Naive B cell (primary cell): ENCODE measurements around the gene ENDOD1. TPM values are rescaled to one million over a fixed set of nuclear protein-coding genes. Genes with fewer than 3 reads are reported as not detected.
A peak's percentile ranks its signal among the peaks of the same experiment; 100 is the strongest.

ENCODE experiments used
- ATAC-seq, 2 donors: fragments of 150-1000 bp; cut with Tn5 transposase; 2 replicates each; pipeline ENCODE4 v1.10.0; 2021; ENCODE audit warnings: low read depth in 2 of 2, mild to moderate bottlenecking in 2 of 2, moderate library complexity in 2 of 2
- DNase-seq: peaks from one replicate; pipeline ENCODE4 v3.0.0; 2022
- H3K27ac Mint-ChIP-seq, 6 donors: one replicate each; pipeline ENCODE4 v1.8.0; 2020 to 2022; ENCODE audit warnings: mild to moderate bottlenecking in 6 of 6, mixed read lengths in 6 of 6, moderate library complexity in 5 of 6, inconsistent platforms in 2 of 6
- H3K27me3 Mint-ChIP-seq, 3 donors: one replicate each; pipeline ENCODE4 v1.8.0; 2021 to 2022; ENCODE audit warnings: mixed read lengths in 3 of 3, mild to moderate bottlenecking in 1 of 3
- H3K36me3 Mint-ChIP-seq, 2 donors: one replicate each; pipeline ENCODE4 v1.8.0; 2020 to 2022; ENCODE audit warnings: mixed read lengths in 2 of 2, inconsistent platforms in 1 of 2, mild to moderate bottlenecking in 1 of 2
- H3K4me1 Mint-ChIP-seq, 3 donors: one replicate each; pipeline ENCODE4 v1.8.0; 2020 to 2022; ENCODE audit warnings: mixed read lengths in 3 of 3, inconsistent platforms in 1 of 3, mild to moderate bottlenecking in 1 of 3, moderate library complexity in 1 of 3
- H3K4me3 Mint-ChIP-seq, 8 donors: one replicate each; pipeline ENCODE4 v1.8.0; 2020 to 2022; ENCODE audit warnings: mild to moderate bottlenecking in 8 of 8, mixed read lengths in 8 of 8, moderate library complexity in 8 of 8, inconsistent platforms in 2 of 8
- H3K9me3 Mint-ChIP-seq, 7 donors: one replicate each; pipeline ENCODE4 v1.8.0; 2020 to 2022; ENCODE audit warnings: mixed read lengths in 7 of 7, mild to moderate bottlenecking in 5 of 7, inconsistent platforms in 2 of 7, moderate library complexity in 1 of 7
- polyA plus RNA-seq, 6 donors: library from polyadenylated mRNA; unstranded; fragments of 300-500 nt; fragmentation: Illumina TruSeq; gene quantifications; one replicate each; pipeline ENCODE4 v1.2.3, GENCODE V29; 2021; ENCODE audit warnings: low read depth in 6 of 6

The ENDOD1 gene
- polyA plus RNA-seq, 6 donors from 2014 or later: 3.8 to 25.1 (median 21.7) TPM

DNA sequence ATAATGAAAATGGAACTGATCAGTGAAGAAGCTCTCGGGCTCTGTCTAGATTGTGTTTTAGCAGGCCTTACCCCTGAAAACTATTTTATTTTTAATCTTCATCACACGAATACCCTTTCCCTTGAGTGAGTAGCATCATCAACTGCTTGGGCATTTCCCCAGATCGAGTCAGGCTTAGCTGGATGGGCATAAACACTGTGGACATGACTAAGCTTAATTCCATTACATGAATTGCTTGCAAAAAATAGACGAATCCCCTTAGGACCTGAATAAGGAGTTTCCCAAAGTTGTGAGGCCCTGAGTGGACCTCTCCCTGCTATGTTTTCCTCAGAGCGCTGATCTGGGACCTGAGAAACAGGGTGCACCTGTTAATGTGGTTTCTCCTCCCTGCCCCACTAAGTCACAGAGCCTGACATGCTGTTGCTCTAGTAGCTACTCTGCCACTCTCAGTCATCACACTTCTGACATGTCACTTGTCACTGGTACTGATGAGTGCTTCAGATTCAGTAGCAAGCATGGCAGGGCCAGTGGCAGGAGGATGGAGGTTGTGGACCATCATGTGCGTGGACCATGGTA is 53.5 kb downstream of the ENDOD1 start:
- no peak overlapping the region for H3K4me3 Mint-ChIP-seq
- H3K27me3 Mint-ChIP-seq: peaks cover 0 to 8% (median 0%) of the 10 kb centered on the region in 3 donors
- H3K36me3 Mint-ChIP-seq: no peaks in the 10 kb centered on the region
- ATAC-seq: no peak
- H3K27ac Mint-ChIP-seq: no peak overlapping the region
- no peaks in the 10 kb centered on the region for H3K9me3 Mint-ChIP-seq
- no peak for DNase-seq
- H3K4me1 Mint-ChIP-seq: peaks cover 0 to 11% (median 8%) of the 10 kb centered on the region in 3 donors

DNA sequence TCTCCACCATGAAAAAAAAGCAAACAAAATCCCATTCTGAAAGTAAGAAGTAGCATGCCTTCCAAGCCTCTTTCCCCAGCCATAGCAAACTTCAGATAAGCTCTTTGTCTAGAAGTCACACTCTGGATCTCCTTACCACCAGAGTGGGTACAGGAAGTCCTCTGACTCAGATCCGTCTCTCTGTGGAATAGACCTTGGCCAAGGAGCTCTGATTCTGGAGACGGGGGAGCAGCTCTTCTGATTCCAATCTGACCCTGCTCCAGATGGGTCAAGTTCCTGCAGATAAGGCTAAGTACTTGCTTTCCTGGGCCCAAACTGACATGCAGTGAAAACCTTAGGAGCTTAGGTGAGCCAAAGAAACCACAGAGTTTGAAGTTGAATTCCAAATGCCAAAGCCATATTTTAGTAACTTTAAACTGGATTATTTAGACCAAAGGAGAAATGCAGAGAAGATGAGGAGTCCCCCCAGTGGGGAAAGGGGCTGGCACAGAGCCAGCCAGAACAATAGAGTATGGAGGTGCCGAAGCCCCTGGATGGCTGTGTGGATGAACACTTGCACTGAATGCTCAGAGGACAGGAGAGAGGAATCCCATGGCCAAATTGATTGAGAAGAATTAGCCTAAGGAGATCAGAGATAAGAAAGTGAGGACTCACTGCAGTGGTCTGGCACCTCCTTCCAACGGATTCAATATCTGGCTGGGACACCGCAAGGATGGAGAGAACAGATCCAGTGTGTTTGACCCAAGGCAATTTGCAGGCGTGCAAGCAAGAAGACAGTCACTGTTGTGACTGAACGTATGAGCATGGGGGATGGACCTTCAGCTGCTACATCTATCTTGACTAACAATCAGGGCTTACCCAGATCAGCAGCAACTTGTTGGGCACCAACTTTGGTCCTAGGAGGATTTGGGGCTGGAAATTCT is 54.9 kb downstream of the ENDOD1 start:
- Mint-ChIP-seq H3K4me3 (no peak overlapping the region), H3K36me3 (no peaks in the 10 kb centered on the region), H3K9me3 (no peaks in the 10 kb centered on the region), H3K27me3 (peaks cover 0 to 8% (median 0%) of the 10 kb centered on the region in 3 donors), H3K27ac (peak overlapping the region in 1 of 6 donors; percentile 8), H3K4me1 (peaks cover 2 to 13% (median 6%) of the 10 kb centered on the region in 3 donors)
- DNase-seq: no peak
- no peak for ATAC-seq

DNA sequence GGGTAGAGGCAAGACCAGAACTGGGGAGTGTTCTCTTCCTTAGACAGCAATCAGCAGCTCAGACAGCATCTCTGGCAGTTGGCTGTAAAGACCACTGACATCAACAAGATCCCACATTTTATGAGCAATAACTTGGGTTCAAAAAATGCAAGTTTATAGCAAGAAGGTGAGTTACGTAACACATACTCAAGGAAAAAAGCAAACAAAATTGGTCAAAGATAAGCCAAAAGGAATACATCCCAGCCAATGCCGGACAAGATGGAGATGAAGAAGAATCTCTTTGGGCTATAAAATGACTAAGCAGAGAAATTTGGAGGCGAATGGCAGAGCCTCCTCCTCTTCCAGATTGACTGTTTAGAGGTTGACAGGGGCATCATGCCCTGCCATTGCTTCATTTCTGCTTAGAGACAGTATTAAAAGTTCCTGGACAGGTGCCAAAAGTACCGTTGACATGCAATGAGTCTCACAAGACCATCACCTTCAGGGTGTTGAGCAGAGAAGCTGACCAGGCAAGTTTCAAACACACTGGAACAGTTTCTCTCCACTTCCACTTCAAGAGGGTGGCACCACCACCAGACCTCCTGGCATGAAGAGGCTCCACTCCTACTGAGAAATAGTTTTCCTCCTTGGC is 55.9 kb downstream of the ENDOD1 start:
- no peak overlapping the region for H3K4me3 Mint-ChIP-seq
- DNase-seq (no peak), ATAC-seq (no peak)
- no peaks in the 10 kb centered on the region for H3K36me3 Mint-ChIP-seq
- H3K4me1 Mint-ChIP-seq: peaks cover 6 to 21% (median 11%) of the 10 kb centered on the region in 3 donors
- no peaks in the 10 kb centered on the region for H3K9me3 Mint-ChIP-seq
- no peak overlapping the region for H3K27ac Mint-ChIP-seq
- peaks cover 0 to 8% (median 0%) of the 10 kb centered on the region in 3 donors for H3K27me3 Mint-ChIP-seq

DNA sequence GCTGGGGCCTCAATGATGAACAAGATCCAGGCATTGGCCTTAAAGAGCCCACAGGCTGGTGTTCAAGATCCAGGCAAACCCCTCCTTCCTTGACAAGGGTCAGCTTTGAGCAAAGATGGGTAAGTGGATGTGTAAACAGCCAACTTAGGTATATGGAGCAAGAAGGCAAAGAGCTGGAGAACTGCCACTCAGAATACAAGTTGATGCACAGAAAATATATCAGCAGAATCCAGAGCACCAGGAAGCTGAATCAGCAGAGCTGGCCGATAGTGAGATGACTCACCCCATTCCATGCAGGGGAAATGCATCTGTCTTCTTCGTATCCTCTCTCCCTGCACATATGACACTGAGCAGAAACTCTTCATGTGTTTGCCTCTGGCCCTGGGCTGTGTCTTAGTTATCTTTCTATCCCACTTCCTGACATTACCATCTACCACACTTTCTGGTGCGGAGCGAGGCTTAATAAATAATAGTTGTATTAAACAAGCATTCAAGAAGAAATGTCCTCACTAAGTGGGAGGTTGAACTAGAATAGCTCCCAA is 57.8 kb downstream of the ENDOD1 start:
- DNase-seq (no peak), ATAC-seq (no peak)
- H3K4me1 Mint-ChIP-seq: peaks cover 12 to 33% (median 26%) of the 10 kb centered on the region in 3 donors
- H3K4me3 Mint-ChIP-seq: no peak overlapping the region
- H3K36me3 Mint-ChIP-seq: no peaks in the 10 kb centered on the region
- peaks cover 0 to 8% (median 0%) of the 10 kb centered on the region in 3 donors for H3K27me3 Mint-ChIP-seq
- H3K9me3 Mint-ChIP-seq: no peaks in the 10 kb centered on the region
- peak overlapping the region in 1 of 6 donors; percentile 51 for H3K27ac Mint-ChIP-seq

DNA sequence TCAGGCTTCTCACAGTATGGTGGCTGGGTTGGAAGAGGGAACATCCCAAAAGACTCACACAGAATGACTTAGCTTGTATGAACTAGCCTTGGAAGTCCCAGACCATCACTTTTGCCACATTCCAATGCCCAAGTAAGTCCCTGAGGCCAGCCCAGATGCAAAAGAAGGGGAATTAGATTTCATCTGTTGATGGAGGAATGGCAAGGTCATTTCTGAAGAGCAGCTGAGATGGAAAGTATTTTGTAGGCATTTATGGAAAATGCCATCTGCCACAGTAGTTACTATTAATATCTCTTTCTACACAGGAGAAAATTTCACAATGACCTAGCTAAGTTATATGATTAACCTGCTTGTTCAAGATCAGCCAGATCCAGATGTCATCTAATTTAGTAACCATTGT is 58.8 kb downstream of the ENDOD1 start:
- no peak for ATAC-seq
- H3K4me1 Mint-ChIP-seq: peaks cover 22 to 41% (median 35%) of the 10 kb centered on the region in 3 donors
- H3K9me3 Mint-ChIP-seq: no peaks in the 10 kb centered on the region
- H3K27ac Mint-ChIP-seq: no peak overlapping the region
- DNase-seq: no peak
- peak overlapping the region in 1 of 8 donors; percentile 1 for H3K4me3 Mint-ChIP-seq
- H3K27me3 Mint-ChIP-seq: peaks cover 0 to 8% (median 0%) of the 10 kb centered on the region in 3 donors
- H3K36me3 Mint-ChIP-seq: no peaks in the 10 kb centered on the region

DNA sequence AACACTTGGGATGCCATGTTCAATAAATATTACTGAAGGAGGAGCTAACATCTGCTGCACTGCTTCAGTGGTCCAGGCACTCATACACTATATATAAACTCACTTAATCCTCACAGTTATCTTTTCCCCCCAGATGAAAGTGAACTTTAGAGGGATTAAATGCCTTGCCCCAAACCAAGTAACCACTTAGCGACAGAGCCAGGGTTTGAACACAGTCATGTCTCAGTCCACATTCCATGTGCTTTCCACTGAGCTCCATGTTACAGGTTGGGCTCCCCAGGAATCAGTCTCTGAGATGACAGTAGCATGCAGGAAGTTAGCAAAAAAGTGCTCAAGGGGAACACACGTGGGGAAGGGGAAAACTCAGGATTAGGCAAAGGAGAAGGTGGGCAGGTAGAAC is 59.3 kb downstream of the ENDOD1 start:
- peaks cover 0 to 8% (median 0%) of the 10 kb centered on the region in 3 donors for H3K27me3 Mint-ChIP-seq
- H3K4me3 Mint-ChIP-seq: peak overlapping the region in 4 of 8 donors; percentile 2 to 87 (median 52)
- H3K27ac Mint-ChIP-seq: peak overlapping the region in 2 of 6 donors; percentile 40 to 51

DNA sequence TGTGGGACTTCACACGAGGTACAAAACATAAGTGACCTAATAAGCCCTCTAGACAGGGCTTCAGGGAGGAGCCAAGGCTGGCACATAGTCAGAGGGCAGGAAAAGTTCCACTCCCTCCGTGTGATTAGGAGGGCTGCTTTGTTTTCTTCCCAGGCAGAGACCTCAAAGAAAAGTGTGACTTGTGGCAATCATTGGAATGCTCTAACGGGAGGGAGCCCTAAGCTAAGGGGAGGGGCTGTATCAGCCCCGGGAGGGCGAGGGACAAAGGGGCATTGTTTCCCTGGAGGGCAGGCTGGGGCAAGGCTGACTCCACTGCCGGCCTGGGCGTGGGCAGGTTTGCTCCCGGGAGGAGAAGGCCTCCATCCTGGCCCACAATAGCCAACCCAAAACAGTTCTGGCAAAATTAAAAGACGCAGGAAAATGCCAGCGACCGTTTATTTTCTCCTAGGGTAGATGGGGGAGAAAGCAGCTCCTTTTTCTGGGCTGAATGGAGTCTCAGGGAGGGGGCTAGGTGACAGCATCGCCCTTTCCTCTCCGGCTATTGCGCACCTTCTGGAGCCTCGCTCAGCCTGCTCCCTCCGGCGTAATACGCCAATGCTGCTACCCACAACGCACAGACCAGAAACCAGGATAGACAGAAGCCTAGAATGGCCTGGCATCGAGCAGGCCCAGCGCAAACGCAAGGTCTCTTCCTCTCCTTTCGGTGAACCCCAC is 60.2 kb downstream of the ENDOD1 start:
- H3K36me3 Mint-ChIP-seq: no peaks in the 10 kb centered on the region
- ATAC-seq (no peak), DNase-seq (no peak)
- no peaks in the 10 kb centered on the region for H3K9me3 Mint-ChIP-seq
- peaks cover 0 to 8% (median 0%) of the 10 kb centered on the region in 3 donors for H3K27me3 Mint-ChIP-seq
- peaks cover 23 to 48% (median 46%) of the 10 kb centered on the region in 3 donors for H3K4me1 Mint-ChIP-seq
- peak overlapping the region; percentile 73 to 97 (median 92) for H3K4me3 Mint-ChIP-seq
- peak overlapping the region in 5 of 6 donors; percentile 93 to 99 (median 98) for H3K27ac Mint-ChIP-seq

More for the DNA sequence above, 59.3 kb downstream of the ENDOD1 start:
- DNase-seq (no peak), ATAC-seq (no peak)
- H3K36me3 Mint-ChIP-seq: no peaks in the 10 kb centered on the region
- no peaks in the 10 kb centered on the region for H3K9me3 Mint-ChIP-seq
- H3K4me1 Mint-ChIP-seq: peaks cover 26 to 42% (median 41%) of the 10 kb centered on the region in 3 donors

DNA sequence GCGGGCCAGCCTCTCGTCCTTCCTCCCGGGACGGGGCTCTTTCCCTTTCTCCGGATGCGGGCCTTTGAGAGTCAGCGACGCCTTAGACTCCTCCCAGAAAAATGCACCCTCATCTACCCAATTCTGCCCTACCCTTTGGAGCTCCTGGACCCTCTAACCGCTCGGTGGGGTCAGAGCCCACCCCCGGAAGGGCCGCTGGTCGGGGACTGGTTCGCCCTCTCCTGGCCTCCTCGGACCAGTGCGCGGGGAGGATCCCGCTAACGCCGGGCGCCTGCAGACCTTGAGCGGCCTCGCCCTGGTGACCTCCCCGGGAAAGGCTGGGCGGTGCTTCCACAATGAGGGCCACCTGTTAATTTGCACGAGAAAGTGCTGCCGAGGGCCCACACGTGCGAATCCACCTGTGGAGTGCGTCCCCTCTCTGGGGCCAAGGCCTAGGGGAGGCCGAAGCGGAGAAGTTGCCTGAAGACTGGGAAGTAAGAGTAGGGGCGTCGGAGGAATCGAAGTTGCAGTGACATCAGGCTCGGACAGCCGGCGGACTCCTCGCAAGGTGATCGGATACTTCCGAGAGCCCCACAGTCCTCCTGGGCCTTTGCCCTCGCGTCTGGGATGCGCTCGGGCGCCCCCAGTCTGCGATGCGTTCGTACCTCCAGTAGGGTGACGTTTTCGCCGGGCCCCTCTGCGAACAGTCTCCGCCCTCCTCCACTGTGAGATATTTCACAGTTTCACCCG is 61.5 kb downstream of the ENDOD1 start:
- H3K4me3 Mint-ChIP-seq: peak overlapping the region; percentile 73 to 97 (median 92)
- no peaks in the 10 kb centered on the region for H3K36me3 Mint-ChIP-seq
- DNase-seq (peak; percentile 92), ATAC-seq (peak; percentile 87)
- no peaks in the 10 kb centered on the region for H3K9me3 Mint-ChIP-seq
- peaks cover 0 to 5% (median 0%) of the 10 kb centered on the region in 3 donors for H3K27me3 Mint-ChIP-seq
- H3K27ac Mint-ChIP-seq: peak overlapping the region; percentile 93 to 99 (median 98)
- H3K4me1 Mint-ChIP-seq: peaks cover 24 to 52% (median 48%) of the 10 kb centered on the region in 3 donors

DNA sequence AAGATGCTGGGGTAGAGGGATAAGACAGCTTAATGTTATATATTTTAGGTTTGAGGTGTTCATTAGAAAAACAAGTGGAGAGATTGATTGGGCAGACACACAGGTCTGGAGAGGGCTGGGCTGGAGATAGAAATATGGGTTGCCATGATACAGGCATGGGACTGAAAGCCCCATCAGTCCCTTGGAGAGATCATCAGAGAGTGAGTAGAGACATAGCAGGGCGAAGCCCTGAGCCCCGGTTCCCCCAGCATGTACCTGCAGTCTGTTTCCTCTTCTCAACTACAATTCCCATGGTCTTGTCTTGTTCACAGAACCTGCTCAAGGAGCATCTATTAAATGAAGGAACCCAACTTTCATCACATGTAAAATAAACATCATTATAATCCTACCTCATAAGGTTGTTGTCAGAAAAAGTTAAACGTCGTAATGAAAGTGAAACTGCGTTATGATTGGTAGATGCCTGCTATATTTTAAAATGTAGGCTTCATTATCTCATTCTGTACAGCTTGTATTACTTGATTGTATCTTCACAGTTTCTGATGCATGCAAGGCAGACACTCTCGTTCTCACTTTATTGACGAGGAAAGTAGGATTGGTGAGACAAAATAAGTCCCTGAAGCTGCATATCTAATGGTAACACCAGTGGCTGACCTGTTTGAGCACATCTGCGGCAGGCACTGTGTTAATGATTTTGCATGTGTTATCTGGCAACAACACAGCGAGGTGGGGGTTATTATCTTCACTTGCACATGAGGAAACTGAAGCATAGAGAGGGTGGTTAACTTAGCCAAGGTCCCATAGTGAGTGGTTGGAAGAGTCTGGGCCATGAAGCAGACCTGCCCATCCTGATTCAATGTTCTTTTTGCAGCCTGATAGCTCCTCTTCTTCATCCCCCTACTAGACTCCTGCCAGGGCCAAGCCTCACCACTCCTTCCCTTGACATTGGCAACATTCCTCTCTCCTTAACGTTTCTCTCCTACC is 63.5 kb downstream of the ENDOD1 start:
- peaks cover 0 to 6% of the 10 kb centered on the region in 2 donors for H3K36me3 Mint-ChIP-seq
- DNase-seq (peak; percentile 39), ATAC-seq (peak; percentile 7 to 20)
- peaks cover 30 to 52% (median 48%) of the 10 kb centered on the region in 3 donors for H3K4me1 Mint-ChIP-seq
- H3K4me3 Mint-ChIP-seq: peak overlapping the region; percentile 73 to 97 (median 92)
- peak overlapping the region; percentile 93 to 99 (median 98) for H3K27ac Mint-ChIP-seq
- peaks cover 0 to 2% (median 0%) of the 10 kb centered on the region in 7 donors for H3K9me3 Mint-ChIP-seq
- H3K27me3 Mint-ChIP-seq: no peaks in the 10 kb centered on the region

DNA sequence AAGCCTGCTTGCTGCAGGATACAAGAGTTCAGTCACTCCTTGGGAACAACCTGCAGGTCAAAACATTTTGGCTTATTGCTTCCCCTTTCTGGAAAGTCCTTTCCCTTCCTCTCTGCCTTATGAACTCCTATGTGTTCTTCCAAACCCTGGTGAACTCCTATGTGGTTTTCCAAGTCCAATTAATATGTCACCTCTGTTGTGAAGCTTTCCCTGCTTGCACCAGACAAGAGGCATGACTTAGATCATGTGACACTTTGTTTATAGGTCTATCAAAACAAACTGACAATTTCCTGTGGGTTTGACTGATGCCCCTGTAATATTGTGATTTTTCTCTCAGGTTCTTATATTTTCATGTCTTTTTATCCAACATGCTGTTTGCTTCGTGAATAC is 64.2 kb downstream of the ENDOD1 start:
- DNase-seq (no peak), ATAC-seq (no peak)
- peaks cover 0 to 3% (median 0%) of the 10 kb centered on the region in 7 donors for H3K9me3 Mint-ChIP-seq
- peak overlapping the region; percentile 90 to 99 (median 98) for H3K27ac Mint-ChIP-seq
- peaks cover 0 to 10% of the 10 kb centered on the region in 2 donors for H3K36me3 Mint-ChIP-seq
- peak overlapping the region; percentile 73 to 97 (median 92) for H3K4me3 Mint-ChIP-seq
- peaks cover 33 to 52% (median 48%) of the 10 kb centered on the region in 3 donors for H3K4me1 Mint-ChIP-seq
- no peaks in the 10 kb centered on the region for H3K27me3 Mint-ChIP-seq

DNA sequence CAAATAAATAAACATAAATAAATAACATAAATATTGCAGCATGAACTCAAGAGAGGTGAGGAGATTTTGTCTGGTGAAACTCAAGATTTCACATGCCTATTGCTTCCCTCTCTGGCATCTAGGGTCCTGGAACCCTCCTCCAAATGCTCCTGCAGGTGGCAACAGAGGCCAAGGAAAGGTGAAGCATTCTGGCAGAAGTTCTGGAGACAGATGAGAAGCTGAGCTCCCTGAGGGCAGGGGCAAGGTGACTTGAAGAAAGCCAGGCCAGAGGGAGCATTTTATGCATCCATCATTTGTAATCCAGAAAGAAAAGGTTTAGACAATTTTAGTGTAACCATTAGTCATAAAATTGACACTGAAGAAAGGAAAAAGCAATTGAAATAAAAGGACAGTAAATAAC is 64.9 kb downstream of the ENDOD1 start:
- H3K36me3 Mint-ChIP-seq: peaks cover 0 to 10% of the 10 kb centered on the region in 2 donors
- H3K4me1 Mint-ChIP-seq: peaks cover 33 to 50% (median 47%) of the 10 kb centered on the region in 3 donors
- H3K4me3 Mint-ChIP-seq: peak overlapping the region in 3 of 8 donors; percentile 19 to 73 (median 40)
- peak overlapping the region in 2 of 6 donors; percentile 12 to 93 for H3K27ac Mint-ChIP-seq
- peaks cover 0 to 3% (median 0%) of the 10 kb centered on the region in 7 donors for H3K9me3 Mint-ChIP-seq
- ATAC-seq: no peak
- no peaks in the 10 kb centered on the region for H3K27me3 Mint-ChIP-seq
- peak; percentile 56 for DNase-seq
